Osteocyte (in vitro differentiated cells): Measurements from ENCODE around the gene RPS23. TPM values are rescaled to one million over a fixed set of nuclear protein-coding genes. Genes with fewer than 3 reads are reported as not detected.
A peak's percentile ranks its signal among the peaks of the same experiment; 100 is the strongest.

Experiments used
- DNase-seq: peaks from one replicate; pipeline ENCODE4 v3.0.0; 2021; ENCODE audit warnings: mixed read lengths; ENCODE audit not compliant: unreplicated experiment; ENCODE audit errors: extremely low spot score
- H3K27ac Mint-ChIP-seq: one replicate; pipeline ENCODE4 v1.8.0; 2021; ENCODE audit warnings: mild to moderate bottlenecking, mixed read lengths; ENCODE audit not compliant: unreplicated experiment
- H3K27me3 Mint-ChIP-seq: one replicate; pipeline ENCODE4 v1.8.0; 2021; ENCODE audit warnings: mixed read lengths; ENCODE audit not compliant: unreplicated experiment
- H3K36me3 Mint-ChIP-seq: one replicate; pipeline ENCODE4 v1.8.0; 2021; ENCODE audit warnings: mixed read lengths; ENCODE audit not compliant: unreplicated experiment
- H3K4me1 Mint-ChIP-seq: one replicate; pipeline ENCODE4 v1.8.0; 2021; ENCODE audit warnings: mixed read lengths; ENCODE audit not compliant: unreplicated experiment
- H3K4me3 Mint-ChIP-seq: one replicate; pipeline ENCODE4 v1.8.0; 2021; ENCODE audit warnings: mild to moderate bottlenecking, moderate library complexity, mixed read lengths; ENCODE audit not compliant: unreplicated experiment
- H3K9me3 Mint-ChIP-seq: one replicate; pipeline ENCODE4 v1.8.0; 2021; ENCODE audit warnings: mixed read lengths; ENCODE audit not compliant: unreplicated experiment
- CTCF ChIP-seq: fragments of 200-600 bp; sonication (generic); IDR thresholded peaks from 2 replicates; pipeline ENCODE4 v1.5.0; 2021; ENCODE audit warnings: antibody characterized with exemption, mild to moderate bottlenecking, moderate library complexity
- total RNA-seq: library from RNA; stranded (reverse); gene quantifications from 2 replicates; pipeline ENCODE4 v1.2.1, GENCODE V29; 2021

Gene RPS23
- total RNA-seq, 1 donor from 2014 or later: 1,751 TPM

DNA sequence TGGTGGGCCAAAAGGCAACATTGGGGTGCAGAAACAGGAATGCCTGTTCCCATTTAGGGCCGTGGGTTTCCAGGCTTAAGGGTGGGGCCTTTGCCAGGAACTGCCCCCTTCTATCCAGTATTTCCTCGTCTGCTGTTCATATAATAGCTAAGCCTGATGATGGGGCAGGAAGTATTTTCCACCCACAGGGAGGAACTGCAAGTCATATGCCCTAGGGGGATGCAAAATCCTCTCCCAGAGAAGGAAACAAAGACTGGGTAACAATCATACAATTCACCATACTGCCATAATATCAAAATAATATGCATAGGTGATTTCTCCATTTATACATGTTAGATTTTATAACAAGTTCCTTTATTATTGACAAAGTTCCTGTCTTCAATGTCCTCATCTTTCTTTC, 20.5 kb upstream of the RPS23 start:
- TF ChIP-seq CTCF: no peak
- no peak overlapping the region for H3K4me3 Mint-ChIP-seq
- DNase-seq: no peak
- H3K27me3 Mint-ChIP-seq: no peaks in the 10 kb centered on the region
- no peaks in the 10 kb centered on the region for H3K4me1 Mint-ChIP-seq
- H3K27ac Mint-ChIP-seq: peak overlapping the region; percentile 38
- H3K9me3 Mint-ChIP-seq: no peaks in the 10 kb centered on the region
- H3K36me3 Mint-ChIP-seq: no peaks in the 10 kb centered on the region

DNA sequence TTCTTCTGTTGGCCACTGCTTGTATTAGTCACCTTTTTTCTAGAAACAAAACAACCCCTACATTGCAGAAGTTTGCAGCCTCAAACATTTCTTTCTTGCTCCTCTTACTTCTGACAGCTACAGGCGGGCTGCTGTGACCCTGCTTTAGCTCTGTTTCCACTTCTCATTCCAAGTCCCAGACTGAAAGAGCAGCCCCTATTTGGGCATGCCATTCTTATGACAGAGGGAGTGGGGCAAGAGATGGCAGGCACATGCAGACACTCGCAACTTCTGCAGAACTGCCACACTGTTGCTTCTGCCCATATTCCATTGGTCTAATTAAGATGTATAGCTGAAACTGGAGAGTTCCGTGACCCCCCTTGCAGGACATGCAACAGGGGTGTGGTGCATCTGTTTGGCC, 19.6 kb upstream of the RPS23 start:
- no peaks in the 10 kb centered on the region for H3K36me3 Mint-ChIP-seq
- H3K4me1 Mint-ChIP-seq: no peaks in the 10 kb centered on the region
- no peak overlapping the region for H3K4me3 Mint-ChIP-seq
- no peaks in the 10 kb centered on the region for H3K27me3 Mint-ChIP-seq
- no peaks in the 10 kb centered on the region for H3K9me3 Mint-ChIP-seq
- DNase-seq: no peak
- no peak overlapping the region for H3K27ac Mint-ChIP-seq
- no peak for TF ChIP-seq CTCF

DNA sequence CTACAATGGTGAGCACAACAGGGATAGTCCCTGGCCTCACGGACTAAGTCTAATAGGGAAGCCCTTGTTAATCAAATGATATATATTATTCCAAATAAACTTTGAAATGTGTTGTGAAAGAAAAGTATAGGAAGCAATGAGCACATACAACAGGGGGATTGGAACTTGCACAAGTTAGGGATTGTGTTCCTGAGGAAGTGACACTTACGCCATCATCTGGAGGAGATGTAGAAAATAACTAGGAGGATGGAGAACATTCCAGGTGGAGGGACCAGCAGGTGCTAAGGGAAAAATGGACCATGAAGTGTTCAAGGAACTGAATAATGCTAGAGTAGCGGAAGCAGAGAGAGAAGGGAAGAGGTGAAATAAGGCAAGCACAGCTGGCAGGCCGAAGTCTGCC, 18.8 kb upstream of the RPS23 start:
- no peaks in the 10 kb centered on the region for H3K4me1 Mint-ChIP-seq
- H3K27me3 Mint-ChIP-seq: no peaks in the 10 kb centered on the region
- no peak overlapping the region for H3K4me3 Mint-ChIP-seq
- H3K9me3 Mint-ChIP-seq: no peaks in the 10 kb centered on the region
- H3K27ac Mint-ChIP-seq: no peak overlapping the region
- no peaks in the 10 kb centered on the region for H3K36me3 Mint-ChIP-seq
- no peak for DNase-seq
- no peak for TF ChIP-seq CTCF

- Mint-ChIP-seq H3K27ac (no peak overlapping the region), H3K9me3 (no peaks in the 10 kb centered on the region), H3K36me3 (no peaks in the 10 kb centered on the region), H3K4me1 (no peaks in the 10 kb centered on the region), H3K4me3 (no peak overlapping the region), H3K27me3 (no peaks in the 10 kb centered on the region)
- DNase-seq: no peak
- no peak for TF ChIP-seq CTCF
Observed at GRCh38 chr5:82295959-82296531, 17.9 kb upstream of the RPS23 start.

- H3K4me3 Mint-ChIP-seq: no peak overlapping the region
- H3K36me3 Mint-ChIP-seq: no peaks in the 10 kb centered on the region
- H3K27me3 Mint-ChIP-seq: no peaks in the 10 kb centered on the region
- H3K9me3 Mint-ChIP-seq: no peaks in the 10 kb centered on the region
- no peak overlapping the region for H3K27ac Mint-ChIP-seq
- H3K4me1 Mint-ChIP-seq: no peaks in the 10 kb centered on the region
- TF ChIP-seq CTCF: no peak
- no peak for DNase-seq
Observed at GRCh38 chr5:82295144-82295543, 17.0 kb upstream of the RPS23 start.
